Prostate gland (tissue), 2 donors: Measurements from ENCODE around the gene MON1B. TPM values are rescaled to one million over a fixed set of nuclear protein-coding genes. Genes with fewer than 3 reads are reported as not detected.
A peak's percentile ranks its signal among the peaks of the same experiment; 100 is the strongest.

Experiments used
- DNase-seq: peaks from one replicate; pipeline ENCODE4 v3.0.0-alpha.2; 2019; ENCODE audit warnings: low spot score
- H3K27ac ChIP-seq, 2 donors: fragments of 200-600 bp; sonication (generic); 2 replicates each; pipeline ENCODE4 v1.5.1; 2017 to 2019
- H3K27me3 ChIP-seq: fragments of 200-600 bp; sonication (generic); replicated peaks from 2 replicates; pipeline ENCODE4 v1.5.1; 2019; ENCODE audit not compliant: insufficient read depth
- H3K36me3 ChIP-seq, 2 donors: fragments of 200-600 bp; sonication (generic); 1 replicate in 1 of 2; 2 replicates in 1 of 2; pipeline versions ENCODE4 v1.5.1 to v1.8.1; 2017 to 2019
- H3K4me1 ChIP-seq: fragments of 200-600 bp; sonication (generic); replicated peaks from 2 replicates; pipeline ENCODE4 v1.5.1; 2019
- H3K4me3 ChIP-seq, 2 donors: fragments of 200-600 bp; sonication (generic); 2 replicates each; pipeline ENCODE4 v1.5.1; 2017 to 2019
- H3K9me3 ChIP-seq: fragments of 200-600 bp; sonication (generic); 2 replicates; pipeline ENCODE4 v1.5.1; 2017
- CTCF ChIP-seq, 4 experiments: fragments of 200-600 bp in 2 of 4; fragments of 450-650 bp in 2 of 4; sonication (generic) in 2 of 4; IDR thresholded peaks; 1 replicate in 3 of 4; 2 replicates in 1 of 4; pipeline ENCODE4 v1.5.1; 2016 to 2019; ENCODE audit warnings: antibody characterized with exemption in 4 of 4, mild to moderate bottlenecking in 2 of 4, moderate library complexity in 2 of 4
- POLR2A ChIP-seq: fragments of 450-650 bp; IDR thresholded peaks from one replicate; pipeline ENCODE4 v1.6.1; 2016; ENCODE audit warnings: antibody characterized with exemption, mild to moderate bottlenecking
- POLR2AphosphoS5 ChIP-seq: sonication (generic); formaldehyde crosslinking; IDR thresholded peaks from one replicate; pipeline ENCODE4 v1.6.1; 2017; ENCODE audit warnings: antibody characterized with exemption
- WGBS: methylation state at CpG from one replicate; pipeline ENCODE4 v1.1.5; 2018; 5-methylcytosine and 5-hydroxymethylcytosine counted together
- intact Hi-C: fragments of 100-400 bp; cut with DNase I; formaldehyde crosslinking; loops from one replicate; pipeline ENCODE4 v1.14.2; 2022
- total RNA-seq, 2 donors: library from RNA; depleted of rRNA; stranded (reverse); fragments of >200 nt; gene quantifications; one replicate each; pipeline ENCODE4 v1.1.0, GENCODE V29; 2016

MON1B gene
- total RNA-seq, 2 donors from 2014 or later, result 53.9 to 116 TPM

DNA sequence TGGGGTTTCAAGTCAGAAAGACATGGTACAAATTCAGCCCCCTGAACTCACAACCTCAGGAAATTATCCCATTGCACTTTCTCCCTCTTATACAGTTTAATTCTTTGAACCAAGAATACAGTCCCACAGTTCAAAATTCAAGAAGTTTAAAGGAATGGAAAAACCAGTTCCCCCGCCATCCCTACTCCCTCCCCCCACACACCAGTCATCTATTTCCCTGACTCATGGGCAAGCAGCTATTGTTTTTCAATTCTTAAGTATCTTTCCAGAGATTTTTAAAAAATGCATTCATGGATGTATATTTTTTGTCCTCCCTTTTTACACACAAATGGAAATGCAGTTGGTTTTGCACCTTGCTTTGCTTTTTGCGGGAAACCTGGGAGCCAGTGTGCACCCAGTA lies 15.5 kb downstream of the MON1B start:
- Histone ChIP-seq H3K9me3 (no peaks in the 10 kb centered on the region), H3K36me3 (no peaks in the 10 kb centered on the region), H3K4me3 (no peak overlapping the region), H3K4me1 (no peaks in the 10 kb centered on the region), H3K27me3 (no peaks in the 10 kb centered on the region), H3K27ac (no peak overlapping the region)
- 65% methylated on average over 2 of the region's 2 CpGs for WGBS
- no peak for TF ChIP-seq POLR2A
- TF ChIP-seq POLR2AphosphoS5, result no peak
- TF ChIP-seq CTCF (IDR thresholded peaks at IDR 0.05), result no peak
- intact Hi-C loops, result no loop called here
- DNase-seq, result no peak

- Histone ChIP-seq H3K27ac (no peak overlapping the region), H3K27me3 (no peaks in the 10 kb centered on the region), H3K4me1 (peaks cover 2% of the 10 kb centered on the region), H3K9me3 (no peaks in the 10 kb centered on the region), H3K36me3 (no peaks in the 10 kb centered on the region), H3K4me3 (no peak overlapping the region)
- intact Hi-C loops, result no loop called here
- 50% methylated on average over 5 of the region's 5 CpGs for WGBS
- TF ChIP-seq POLR2AphosphoS5 (no peak), POLR2A (no peak), CTCF (IDR thresholded peaks at IDR 0.05) (no peak)
- no peak for DNase-seq
Observed at GRCh38 chr16:77207030-77207429, 16.0 kb downstream of the MON1B start.

- Histone ChIP-seq H3K9me3 (no peaks in the 10 kb centered on the region), H3K4me3 (no peak overlapping the region), H3K36me3 (no peaks in the 10 kb centered on the region), H3K27ac (no peak overlapping the region), H3K4me1 (peaks cover 4% of the 10 kb centered on the region), H3K27me3 (no peaks in the 10 kb centered on the region)
- TF ChIP-seq POLR2AphosphoS5 (no peak), CTCF (IDR thresholded peaks at IDR 0.05) (no peak), POLR2A (no peak)
- 79% methylated on average over 3 of the region's 3 CpGs for WGBS
- intact Hi-C loops, result no loop called here
- DNase-seq, result no peak
Observed at GRCh38 chr16:77208382-77208781, 17.4 kb downstream of the MON1B start.

DNA sequence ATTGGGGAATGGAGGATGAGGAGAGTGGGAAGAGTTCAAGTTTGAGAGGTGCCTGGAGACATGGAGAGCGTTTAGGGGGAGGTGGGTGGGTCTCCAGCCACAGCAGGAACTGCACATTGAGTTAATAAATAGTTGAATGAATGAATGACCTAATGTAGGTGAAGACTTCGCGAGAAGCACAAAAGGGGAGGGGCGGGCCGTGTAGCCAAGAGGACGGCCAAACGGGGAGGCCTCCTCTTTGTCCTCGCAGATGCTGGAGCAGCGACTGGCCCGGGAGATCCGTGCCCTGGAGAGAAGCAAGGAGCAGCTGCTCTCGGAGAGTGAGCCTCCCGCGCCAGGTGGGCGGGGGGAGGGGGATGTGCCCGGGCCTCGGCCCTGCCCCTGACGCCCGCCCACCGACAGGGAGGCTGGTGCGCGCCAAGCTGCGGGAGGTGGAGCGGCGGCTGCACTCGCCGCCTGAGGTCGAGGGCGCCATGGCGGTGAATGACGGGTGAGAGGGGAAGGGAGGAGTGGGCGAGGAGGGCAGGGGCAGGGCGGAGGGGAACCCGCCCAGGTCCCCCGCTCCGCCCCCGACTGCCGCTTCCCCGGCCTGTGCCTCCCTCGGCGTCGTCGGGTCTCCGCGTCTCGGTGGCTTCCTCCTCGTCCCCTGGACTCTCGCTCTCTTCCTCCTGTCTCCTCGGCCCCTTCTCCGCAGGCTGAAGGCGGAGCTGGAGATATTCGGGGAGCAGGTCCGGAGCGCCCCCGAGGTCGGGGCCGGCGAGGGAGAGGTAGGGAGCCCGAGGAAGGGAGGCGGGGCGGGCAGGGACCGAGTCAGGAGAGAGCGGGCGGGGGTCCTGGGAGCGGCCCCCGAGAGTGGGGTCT lies 21.1 kb downstream of the MON1B start:
- WGBS, result 2% methylated on average over 65 of the region's 66 CpGs
- no peaks in the 10 kb centered on the region for H3K36me3 ChIP-seq
- H3K27me3 ChIP-seq, result no peaks in the 10 kb centered on the region
- peak overlapping the region; percentile 73 to 84 for H3K27ac ChIP-seq
- intact Hi-C loops, result no loop called here
- peak overlapping the region; percentile 59 to 63 for H3K4me3 ChIP-seq
- TF ChIP-seq CTCF (IDR thresholded peaks at IDR 0.05) (peak in 2 of 4 experiments; percentile 24 to 35), POLR2A (peak; percentile 65), POLR2AphosphoS5 (peak; percentile 26)
- H3K9me3 ChIP-seq, result no peaks in the 10 kb centered on the region
- H3K4me1 ChIP-seq, result peaks cover 4% of the 10 kb centered on the region
- DNase-seq, result peak; percentile 43
